WTC11 (cell line): ENCODE measurements around the gene ATG2A. TPM values are rescaled to one million over a fixed set of nuclear protein-coding genes. Genes with fewer than 3 reads are reported as not detected.

Experiments
- ATAC-seq: fragments of 200-7000 bp; cut with Tn5 transposase; 2 replicates; pipeline ENCODE4 v1.10.0; 2021; ENCODE audit warnings: mild to moderate bottlenecking, moderate library complexity
- CTCF ChIA-PET: fragments of 300-600 bp; sonication (Branson Sonifier 250); formaldehyde crosslinking; loops from one replicate; lab custom pipeline; 2021; ENCODE audit warnings: antibody characterized with exemption; lab: Charles Lee
- POLR2A ChIA-PET: fragments of 350-600 bp; sonication (Branson Sonifier 250); formaldehyde crosslinking; loops from one replicate; lab custom pipeline; 2021; ENCODE audit warnings: antibody characterized with exemption; lab: Charles Lee
- DNase-seq: peaks from one replicate; pipeline ENCODE4 v3.0.0; 2021; ENCODE audit warnings: low spot score
- H3K27ac Mint-ChIP-seq: 2 replicates; pipeline ENCODE4 v1.8.0; 2021; ENCODE audit warnings: mixed read lengths
- H3K27me3 Mint-ChIP-seq: 2 replicates; pipeline ENCODE4 v1.8.0; 2021; ENCODE audit warnings: low read depth, mild to moderate bottlenecking, moderate library complexity, mixed read lengths
- H3K36me3 Mint-ChIP-seq: 2 replicates; pipeline ENCODE4 v1.8.0; 2021; ENCODE audit warnings: mixed read lengths
- H3K4me1 Mint-ChIP-seq: 2 replicates; pipeline ENCODE4 v1.8.0; 2022; ENCODE audit warnings: mixed read lengths
- H3K4me3 Mint-ChIP-seq: 2 replicates; pipeline ENCODE4 v1.8.0; 2021; ENCODE audit warnings: mild to moderate bottlenecking, moderate library complexity, mixed read lengths
- H3K9me3 Mint-ChIP-seq: 2 replicates; pipeline ENCODE4 v1.8.0; 2021; ENCODE audit warnings: mixed read lengths
- FOXK1 ChIP-seq: sonication (generic); formaldehyde crosslinking; IDR thresholded peaks from 2 replicates; pipeline ENCODE4 v1.8.0; 2022; ENCODE audit warnings: mild to moderate bottlenecking, moderate library complexity, missing genetic modification reagents
- FOXP1 ChIP-seq: sonication (generic); formaldehyde crosslinking; IDR thresholded peaks from 2 replicates; pipeline ENCODE4 v1.8.0; 2022; ENCODE audit warnings: missing genetic modification reagents, mild to moderate bottlenecking, moderate library complexity, borderline replicate concordance
- GABPB1 ChIP-seq: sonication (generic); formaldehyde crosslinking; IDR thresholded peaks from 2 replicates; pipeline ENCODE4 v1.8.1; 2023; ENCODE audit warnings: mild to moderate bottlenecking, missing genetic modification reagents
- HMGXB4 ChIP-seq: sonication (generic); formaldehyde crosslinking; IDR thresholded peaks from 2 replicates; pipeline ENCODE4 v1.8.1; 2023; ENCODE audit warnings: mild to moderate bottlenecking, moderate library complexity, missing genetic modification reagents
- MLX ChIP-seq: sonication (generic); formaldehyde crosslinking; IDR thresholded peaks from 2 replicates; pipeline ENCODE4 v1.8.1; 2023; ENCODE audit warnings: mild to moderate bottlenecking, missing genetic modification reagents, moderate library complexity
- MYBL2 ChIP-seq: sonication (generic); formaldehyde crosslinking; IDR thresholded peaks from 2 replicates; pipeline ENCODE4 v1.8.1; 2023; ENCODE audit warnings: mild to moderate bottlenecking, moderate library complexity, missing genetic modification reagents
- NFE2L1 ChIP-seq: sonication (generic); formaldehyde crosslinking; IDR thresholded peaks from 2 replicates; pipeline ENCODE4 v1.8.1; 2023; ENCODE audit warnings: missing genetic modification reagents
- NR1H2 ChIP-seq: sonication (generic); formaldehyde crosslinking; IDR thresholded peaks from 2 replicates; pipeline ENCODE4 v1.9.0; 2021; ENCODE audit warnings: mild to moderate bottlenecking, moderate library complexity, missing genetic modification reagents
- SMAD3 ChIP-seq: sonication (generic); formaldehyde crosslinking; IDR thresholded peaks from 2 replicates; pipeline ENCODE4 v1.8.0; 2022; ENCODE audit warnings: missing genetic modification reagents, mild to moderate bottlenecking, borderline replicate concordance
- SOX15 ChIP-seq: fragments of 250-450 bp; sonication (Bioruptor Pico); IDR thresholded peaks from 2 replicates; pipeline ENCODE4 v1.9.0; 2021; ENCODE audit warnings: mild to moderate bottlenecking
- TCF7 ChIP-seq: sonication (generic); formaldehyde crosslinking; IDR thresholded peaks from 2 replicates; pipeline ENCODE4 v1.8.0; 2022; ENCODE audit warnings: mild to moderate bottlenecking, low read depth, missing genetic modification reagents, moderate library complexity
- ZNF138 ChIP-seq: sonication (generic); formaldehyde crosslinking; conservative IDR thresholded peaks from 2 replicates; pipeline ENCODE4 v1.8.1; 2022; ENCODE audit warnings: mild to moderate bottlenecking, moderate library complexity, missing genetic modification reagents
- ZNF232 ChIP-seq: sonication (generic); formaldehyde crosslinking; IDR thresholded peaks from 2 replicates; pipeline ENCODE4 v1.8.0; 2022; ENCODE audit warnings: mild to moderate bottlenecking, missing genetic modification reagents
- ZNF263 ChIP-seq: sonication (generic); formaldehyde crosslinking; IDR thresholded peaks from 2 replicates; pipeline ENCODE4 v1.8.1; 2022; ENCODE audit warnings: low read depth, mild to moderate bottlenecking, moderate library complexity, missing genetic modification reagents
- total RNA-seq: library from RNA; stranded (reverse); gene quantifications from 3 replicates; pipeline ENCODE4 v1.2.3, GENCODE V29; 2021
- TF ChIP-seq, protein P1 (sequence below): sonication (generic); formaldehyde crosslinking; IDR thresholded peaks from 2 replicates; pipeline ENCODE4 v1.8.1; 2022; ENCODE audit warnings: low read depth, mild to moderate bottlenecking, moderate library complexity, missing genetic modification reagents, borderline replicate concordance
- TF ChIP-seq, protein P2 (sequence below): sonication (generic); formaldehyde crosslinking; IDR thresholded peaks from 2 replicates; pipeline ENCODE4 v1.8.1; 2023; ENCODE audit warnings: mild to moderate bottlenecking, missing genetic modification reagents

The ATG2A gene
- total RNA-seq, 1 experiment from 2014 or later: 31.4 TPM

DNA sequence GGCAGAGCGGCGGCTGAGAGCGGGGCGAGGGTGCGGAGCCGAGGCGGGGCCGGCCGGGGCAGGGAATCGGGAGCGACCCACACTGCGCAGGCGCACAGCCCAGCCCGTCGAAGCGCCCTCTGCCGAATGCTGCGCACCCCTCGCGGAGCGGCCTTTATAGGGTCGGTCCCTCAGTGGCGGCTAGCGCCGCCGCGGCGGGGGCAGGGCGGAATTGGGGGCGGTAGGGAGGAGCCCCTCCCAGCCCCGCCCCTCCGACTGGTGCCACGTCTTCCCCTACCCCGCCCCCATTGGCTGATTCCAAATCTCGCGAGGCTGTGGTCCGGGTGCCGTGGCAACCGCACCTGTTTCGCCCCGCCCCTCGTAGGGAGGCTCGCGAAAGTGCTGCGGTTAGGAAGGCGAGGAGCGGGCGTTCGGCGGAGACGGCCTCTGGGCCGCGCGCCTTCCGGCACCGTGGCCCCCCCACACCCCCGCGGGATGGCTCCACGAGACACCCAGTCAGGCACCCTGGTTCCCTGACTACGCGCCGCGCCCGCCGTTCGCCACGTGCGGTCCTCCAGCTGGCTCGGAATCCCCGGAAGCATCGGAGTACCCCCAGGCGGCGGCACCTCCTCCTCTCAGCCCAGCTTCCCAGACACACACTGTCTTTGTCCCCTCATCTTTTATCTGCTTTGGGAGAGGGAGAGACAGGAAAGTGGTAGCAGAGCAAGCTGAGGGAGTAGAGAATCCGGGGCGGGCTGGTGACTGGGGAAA, 38.3 kb downstream of the ATG2A start, which contains the start of gene EHD1 (continued):
- TF ChIP-seq NR1H2 (CRISPR knock-in tag): no peak

GRCh38 chr11:64878223-64878493, 38.9 kb downstream of the ATG2A start:
- Mint-ChIP-seq H3K9me3 (no peaks in the 10 kb centered on the region), H3K4me1 (peaks cover 20% of the 10 kb centered on the region), H3K27me3 (peaks cover 7% of the 10 kb centered on the region), H3K27ac (no peak overlapping the region), H3K4me3 (peak overlapping the region; percentile 77), H3K36me3 (no peaks in the 10 kb centered on the region; the same call in 1 of the 2 replicates)
- CTCF ChIA-PET: interaction anchor here (0.7 to 22.9 kb wide), 8 partner anchors 10 to 232 kb away, joined by 3 to 372 read pairs (median 9); partner anchors contain the start of gene CDC42BPG
- DNase-seq (no peak), ATAC-seq (no peak; the same call in 1 of the 2 replicates)
- TF ChIP-seq TCF7 (CRISPR knock-in tag): peak; percentile 45; the same call in 1 of the 2 replicates
- peak; percentile 79 for TF ChIP-seq FOXP1 (CRISPR knock-in tag)
- peak; percentile 80 for TF ChIP-seq ZNF263 (CRISPR knock-in tag)
- 0 out of 2 replicates have a peak, but pooled peaks have one; percentile 16 for TF ChIP-seq FOXK1
- 0 out of 2 replicates have a peak, but pooled peaks have one; percentile 68 for TF ChIP-seq NFE2L1 (CRISPR knock-in tag)
- no peak for TF ChIP-seq MLX
- 0 out of 2 replicates have a peak, but pooled peaks have one; percentile 25 for TF ChIP-seq MYBL2 (CRISPR knock-in tag)
- TF ChIP-seq HMGXB4 (CRISPR knock-in tag): peak; percentile 75; the same call in 1 of the 2 replicates
- TF ChIP-seq ZNF138 (CRISPR knock-in tag): no peak
- TF ChIP-seq, protein P1, sequence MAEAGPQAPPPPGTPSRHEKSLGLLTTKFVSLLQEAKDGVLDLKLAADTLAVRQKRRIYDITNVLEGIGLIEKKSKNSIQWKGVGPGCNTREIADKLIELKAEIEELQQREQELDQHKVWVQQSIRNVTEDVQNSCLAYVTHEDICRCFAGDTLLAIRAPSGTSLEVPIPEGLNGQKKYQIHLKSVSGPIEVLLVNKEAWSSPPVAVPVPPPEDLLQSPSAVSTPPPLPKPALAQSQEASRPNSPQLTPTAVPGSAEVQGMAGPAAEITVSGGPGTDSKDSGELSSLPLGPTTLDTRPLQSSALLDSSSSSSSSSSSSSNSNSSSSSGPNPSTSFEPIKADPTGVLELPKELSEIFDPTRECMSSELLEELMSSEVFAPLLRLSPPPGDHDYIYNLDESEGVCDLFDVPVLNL (CRISPR knock-in tag): 0 out of 2 replicates have a peak, but pooled peaks have one; percentile 27
- peak; percentile 14; the same call in 1 of the 2 replicates for TF ChIP-seq GABPB1 (CRISPR knock-in tag)
- TF ChIP-seq ZNF232 (CRISPR knock-in tag): no peak; the same call in 1 of the 2 replicates
- TF ChIP-seq, protein P2, sequence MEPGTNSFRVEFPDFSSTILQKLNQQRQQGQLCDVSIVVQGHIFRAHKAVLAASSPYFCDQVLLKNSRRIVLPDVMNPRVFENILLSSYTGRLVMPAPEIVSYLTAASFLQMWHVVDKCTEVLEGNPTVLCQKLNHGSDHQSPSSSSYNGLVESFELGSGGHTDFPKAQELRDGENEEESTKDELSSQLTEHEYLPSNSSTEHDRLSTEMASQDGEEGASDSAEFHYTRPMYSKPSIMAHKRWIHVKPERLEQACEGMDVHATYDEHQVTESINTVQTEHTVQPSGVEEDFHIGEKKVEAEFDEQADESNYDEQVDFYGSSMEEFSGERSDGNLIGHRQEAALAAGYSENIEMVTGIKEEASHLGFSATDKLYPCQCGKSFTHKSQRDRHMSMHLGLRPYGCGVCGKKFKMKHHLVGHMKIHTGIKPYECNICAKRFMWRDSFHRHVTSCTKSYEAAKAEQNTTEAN (CRISPR knock-in tag): peak; percentile 37; the same call in 1 of the 2 replicates
- TF ChIP-seq SMAD3 (CRISPR knock-in tag): peak; percentile 86; the same call in 1 of the 2 replicates
- no peak for TF ChIP-seq SOX15
- POLR2A ChIA-PET: interaction anchor here (0.6 to 2.4 kb wide), 3 partner anchors 29 to 317 kb away, joined by 3 to 6 read pairs (median 3); no protein-coding TSS in a partner anchor
